Breast epithelium (tissue), 3 donors: ENCODE results near the gene CNKSR3.

ENCODE experiments used
- POLR2A ChIP-seq: fragments of 450-650 bp; IDR thresholded peaks from one replicate; pipeline ENCODE4 v1.6.1; 2016; ENCODE audit warnings: antibody characterized with exemption, mild to moderate bottlenecking, moderate library complexity
- POLR2AphosphoS5 ChIP-seq, 3 donors: sonication (generic); formaldehyde crosslinking; IDR thresholded peaks; one replicate each; pipeline ENCODE4 v1.6.1; 2017; ENCODE audit warnings: antibody characterized with exemption in 3 of 3

- TF ChIP-seq POLR2AphosphoS5 (IDR thresholded peaks at IDR 0.05) (no peak), POLR2A (no peak)
These were observed 48.5 kb upstream of the CNKSR3 start for GRCh38 chr6:154558984-154559383.
